ENCODE measurements around the gene USP12.

DNA sequence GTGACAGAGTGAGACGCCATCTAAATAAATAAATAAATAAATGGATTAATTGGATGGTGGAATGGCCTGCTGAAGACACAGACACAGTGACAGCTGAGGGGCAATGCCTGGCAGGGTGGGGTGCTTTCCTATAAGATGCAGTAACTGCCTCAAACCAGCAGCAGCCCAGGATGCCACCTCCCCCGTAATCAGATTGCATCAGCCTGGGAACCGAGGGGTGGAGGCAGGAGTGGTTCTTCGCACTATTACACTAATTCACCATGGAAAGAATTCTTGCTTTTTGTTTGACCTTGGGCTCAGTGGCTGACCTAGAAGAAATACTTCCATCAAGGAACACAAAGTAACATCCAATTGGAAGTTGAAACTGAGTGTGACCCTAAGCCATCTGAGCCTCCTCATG, 31.6 kb upstream of the USP12 start:
- TF ChIP-seq, protein P1, sequence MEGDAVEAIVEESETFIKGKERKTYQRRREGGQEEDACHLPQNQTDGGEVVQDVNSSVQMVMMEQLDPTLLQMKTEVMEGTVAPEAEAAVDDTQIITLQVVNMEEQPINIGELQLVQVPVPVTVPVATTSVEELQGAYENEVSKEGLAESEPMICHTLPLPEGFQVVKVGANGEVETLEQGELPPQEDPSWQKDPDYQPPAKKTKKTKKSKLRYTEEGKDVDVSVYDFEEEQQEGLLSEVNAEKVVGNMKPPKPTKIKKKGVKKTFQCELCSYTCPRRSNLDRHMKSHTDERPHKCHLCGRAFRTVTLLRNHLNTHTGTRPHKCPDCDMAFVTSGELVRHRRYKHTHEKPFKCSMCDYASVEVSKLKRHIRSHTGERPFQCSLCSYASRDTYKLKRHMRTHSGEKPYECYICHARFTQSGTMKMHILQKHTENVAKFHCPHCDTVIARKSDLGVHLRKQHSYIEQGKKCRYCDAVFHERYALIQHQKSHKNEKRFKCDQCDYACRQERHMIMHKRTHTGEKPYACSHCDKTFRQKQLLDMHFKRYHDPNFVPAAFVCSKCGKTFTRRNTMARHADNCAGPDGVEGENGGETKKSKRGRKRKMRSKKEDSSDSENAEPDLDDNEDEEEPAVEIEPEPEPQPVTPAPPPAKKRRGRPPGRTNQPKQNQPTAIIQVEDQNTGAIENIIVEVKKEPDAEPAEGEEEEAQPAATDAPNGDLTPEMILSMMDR (IDR thresholded peaks at IDR 0.05) = no peak
- TF ChIP-seq POLR2A (IDR thresholded peaks at IDR 0.05) = no peak

All from thyroid gland (tissue), 4 donors.